Caco-2 (cell line): ENCODE measurements around the gene HIF1A. TPM values are rescaled to one million over a fixed set of nuclear protein-coding genes. Genes with fewer than 3 reads are reported as not detected.

Experiments used
- BruUV-seq: library from RNA; stranded (reverse); fragments of 400-500 nt; replicated peaks from 2 replicates; lab custom pipeline; 2021; lab: Mats Ljungman, UMichigan
- CTCF ChIA-PET: fragments of 300-600 bp; sonication (Branson Sonifier 250); formaldehyde crosslinking; loops from one replicate; lab custom pipeline; 2022; ENCODE audit warnings: antibody characterized with exemption; lab: Charles Lee
- POLR2A ChIA-PET: fragments of 300-600 bp; sonication (Branson Sonifier 250); formaldehyde crosslinking; loops from one replicate; lab custom pipeline; 2022; ENCODE audit warnings: antibody characterized with exemption; lab: Charles Lee
- DNase-seq, 2 experiments: peaks; one replicate each; pipeline versions ENCODE4 v3.0.0 to v3.0.0-alpha.2; 2020 to 2022
- H3K27me3 ChIP-seq: replicated peaks from 2 replicates; pipeline ENCODE4 v1.6.0; 2011; ENCODE audit warnings: low read length; ENCODE audit not compliant: control insufficient read depth, insufficient read depth
- H3K36me3 ChIP-seq: 2 replicates; pipeline ENCODE4 v1.5.1; 2011; ENCODE audit warnings: low read length; ENCODE audit not compliant: control insufficient read depth, insufficient read depth
- H3K4me1 ChIP-seq: fragments of 250-450 bp; sonication (Bioruptor Pico); 2 replicates; pipeline ENCODE4 v1.5.1; 2020; ENCODE audit warnings: mild to moderate bottlenecking
- H3K4me3 ChIP-seq: 2 replicates; pipeline ENCODE4 v1.5.1; 2011; ENCODE audit warnings: low read depth, mild to moderate bottlenecking, control low read depth, low read length
- H3K9me3 ChIP-seq: fragments of 250-450 bp; sonication (Bioruptor Pico); 2 replicates; pipeline ENCODE4 v1.5.1; 2020; ENCODE audit warnings: mild to moderate bottlenecking, moderate library complexity
- H3K27ac Mint-ChIP-seq: one replicate; pipeline ENCODE4 v1.8.0; 2022; ENCODE audit warnings: mixed read lengths; ENCODE audit not compliant: unreplicated experiment
- H3K27me3 Mint-ChIP-seq: one replicate; pipeline ENCODE4 v1.8.0; 2022; ENCODE audit warnings: mixed read lengths; ENCODE audit not compliant: insufficient read depth, unreplicated experiment
- H3K36me3 Mint-ChIP-seq: one replicate; pipeline ENCODE4 v1.8.0; 2022; ENCODE audit warnings: mild to moderate bottlenecking, mixed read lengths; ENCODE audit not compliant: insufficient read depth, unreplicated experiment
- H3K4me1 Mint-ChIP-seq: one replicate; pipeline ENCODE4 v1.8.0; 2022; ENCODE audit warnings: low read depth, mixed read lengths; ENCODE audit not compliant: unreplicated experiment
- H3K4me3 Mint-ChIP-seq: one replicate; pipeline ENCODE4 v1.8.0; 2022; ENCODE audit warnings: mild to moderate bottlenecking, moderate library complexity, mixed read lengths; ENCODE audit not compliant: unreplicated experiment
- H3K9me3 Mint-ChIP-seq: one replicate; pipeline ENCODE4 v1.8.0; 2022; ENCODE audit warnings: mixed read lengths; ENCODE audit not compliant: unreplicated experiment
- intact Hi-C: fragments of 100-400 bp; cut with micrococcal nuclease; formaldehyde crosslinking; loops from one replicate; pipeline ENCODE4 v1.10.0; 2022; ENCODE audit not compliant: unreplicated experiment
- total RNA-seq: library from RNA; stranded (reverse); gene quantifications from 2 replicates; pipeline ENCODE4 v1.2.3, GENCODE V29; 2022
- TF ChIP-seq, protein P1 (sequence below), 2 experiments: fragments of 200-600 bp in 1 of 2; IDR thresholded peaks; 1 replicate in 1 of 2; 2 replicates in 1 of 2; pipeline versions ENCODE4 v1.5.1 to v1.8.0; 2011 to 2022; ENCODE audit warnings: antibody characterized with exemption in 1 of 2, control low read depth in 1 of 2, inconsistent platforms in 1 of 2, low read depth in 1 of 2, low read length in 1 of 2, mild to moderate bottlenecking in 1 of 2, moderate library complexity in 1 of 2; ENCODE audit not compliant: insufficient read depth in 1 of 2, severe bottlenecking in 1 of 2, unreplicated experiment in 1 of 2

The HIF1A gene
- total RNA-seq, 1 experiment from 2014 or later = 127 TPM

GRCh38 chr14:61737915-61738314 is 42.6 kb downstream of the HIF1A start:
- H3K27me3 Mint-ChIP-seq = no peaks in the 10 kb centered on the region
- peaks cover 1% of the 10 kb centered on the region; the same call in 1 of the 2 replicates for H3K36me3 ChIP-seq
- no peak overlapping the region for H3K4me3 ChIP-seq
- no TSS peak for BruUV-seq
- H3K36me3 Mint-ChIP-seq = peaks cover 96% of the 10 kb centered on the region
- no peak for DNase-seq
- H3K4me3 Mint-ChIP-seq = no peak overlapping the region
- H3K9me3 Mint-ChIP-seq = no peaks in the 10 kb centered on the region
- CTCF ChIA-PET = no interaction called here
- POLR2A ChIA-PET = no interaction called here
- no peaks in the 10 kb centered on the region for H3K27me3 ChIP-seq
- no peaks in the 10 kb centered on the region for H3K4me1 Mint-ChIP-seq
- TF ChIP-seq, protein P1, sequence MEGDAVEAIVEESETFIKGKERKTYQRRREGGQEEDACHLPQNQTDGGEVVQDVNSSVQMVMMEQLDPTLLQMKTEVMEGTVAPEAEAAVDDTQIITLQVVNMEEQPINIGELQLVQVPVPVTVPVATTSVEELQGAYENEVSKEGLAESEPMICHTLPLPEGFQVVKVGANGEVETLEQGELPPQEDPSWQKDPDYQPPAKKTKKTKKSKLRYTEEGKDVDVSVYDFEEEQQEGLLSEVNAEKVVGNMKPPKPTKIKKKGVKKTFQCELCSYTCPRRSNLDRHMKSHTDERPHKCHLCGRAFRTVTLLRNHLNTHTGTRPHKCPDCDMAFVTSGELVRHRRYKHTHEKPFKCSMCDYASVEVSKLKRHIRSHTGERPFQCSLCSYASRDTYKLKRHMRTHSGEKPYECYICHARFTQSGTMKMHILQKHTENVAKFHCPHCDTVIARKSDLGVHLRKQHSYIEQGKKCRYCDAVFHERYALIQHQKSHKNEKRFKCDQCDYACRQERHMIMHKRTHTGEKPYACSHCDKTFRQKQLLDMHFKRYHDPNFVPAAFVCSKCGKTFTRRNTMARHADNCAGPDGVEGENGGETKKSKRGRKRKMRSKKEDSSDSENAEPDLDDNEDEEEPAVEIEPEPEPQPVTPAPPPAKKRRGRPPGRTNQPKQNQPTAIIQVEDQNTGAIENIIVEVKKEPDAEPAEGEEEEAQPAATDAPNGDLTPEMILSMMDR (IDR thresholded peaks at IDR 0.05; ENCODE audit: insufficient read depth in 1 of 2, low read depth in 1 of 2, low read length in 1 of 2, severe bottlenecking in 1 of 2, unreplicated experiment in 1 of 2) = no peak
- H3K9me3 ChIP-seq = no peaks in the 10 kb centered on the region
- H3K27ac Mint-ChIP-seq = no peak overlapping the region
- H3K4me1 ChIP-seq = 0 out of 2 replicates have a peak, but pooled peaks cover 5% of the 10 kb centered on the region
- intact Hi-C loops = loop anchor here (10.0 kb wide), 1 partner anchor 443 kb away; no protein-coding TSS in a partner anchor

GRCh38 chr14:61739133-61739532 is 43.8 kb downstream of the HIF1A start:
- no peaks in the 10 kb centered on the region for H3K9me3 Mint-ChIP-seq
- BruUV-seq = no TSS peak
- TF ChIP-seq, protein P1 (IDR thresholded peaks at IDR 0.05; ENCODE audit: insufficient read depth in 1 of 2, low read depth in 1 of 2, low read length in 1 of 2, severe bottlenecking in 1 of 2, unreplicated experiment in 1 of 2) = no peak
- no peaks in the 10 kb centered on the region for H3K9me3 ChIP-seq
- H3K36me3 ChIP-seq = peaks cover 1% of the 10 kb centered on the region; the same call in 1 of the 2 replicates
- no peak for DNase-seq
- no peaks in the 10 kb centered on the region for H3K4me1 Mint-ChIP-seq
- ChIA-PET CTCF (no interaction called here), POLR2A (no interaction called here)
- no peaks in the 10 kb centered on the region for H3K27me3 Mint-ChIP-seq
- intact Hi-C loops = loop anchor here (10.0 kb wide), 1 partner anchor 444 kb away; no protein-coding TSS in a partner anchor
- 0 out of 2 replicates have a peak, but pooled peaks cover 5% of the 10 kb centered on the region for H3K4me1 ChIP-seq
- no peaks in the 10 kb centered on the region for H3K27me3 ChIP-seq
- peaks cover 98% of the 10 kb centered on the region for H3K36me3 Mint-ChIP-seq
- H3K4me3 Mint-ChIP-seq = no peak overlapping the region
- no peak overlapping the region for H3K4me3 ChIP-seq
- H3K27ac Mint-ChIP-seq = no peak overlapping the region

- no peaks in the 10 kb centered on the region for H3K27me3 Mint-ChIP-seq
Observed at GRCh38 chr14:61742371-61742770, 47.1 kb downstream of the HIF1A start.

More at GRCh38 chr14:61742371-61742770, 47.1 kb downstream of the HIF1A start:
- H3K36me3 ChIP-seq = peaks cover 1% of the 10 kb centered on the region; the same call in 1 of the 2 replicates
- H3K36me3 Mint-ChIP-seq = peaks cover 99% of the 10 kb centered on the region
- no peak overlapping the region for H3K4me3 ChIP-seq
- no peak for DNase-seq
- no peaks in the 10 kb centered on the region for H3K4me1 ChIP-seq
- H3K27me3 ChIP-seq = no peaks in the 10 kb centered on the region
- intact Hi-C loops = no loop called here
- H3K9me3 Mint-ChIP-seq = no peaks in the 10 kb centered on the region
- POLR2A ChIA-PET = interaction anchor here (0.6 kb wide), 1 partner anchor 85 kb away, joined by 17 read pairs; no protein-coding TSS in a partner anchor
- CTCF ChIA-PET = no interaction called here
- no peaks in the 10 kb centered on the region for H3K4me1 Mint-ChIP-seq
- H3K4me3 Mint-ChIP-seq = no peak overlapping the region
- H3K9me3 ChIP-seq = no peaks in the 10 kb centered on the region
- TF ChIP-seq, protein P1 (IDR thresholded peaks at IDR 0.05; ENCODE audit: insufficient read depth in 1 of 2, low read depth in 1 of 2, low read length in 1 of 2, severe bottlenecking in 1 of 2, unreplicated experiment in 1 of 2) = no peak
- no TSS peak for BruUV-seq
- no peak overlapping the region for H3K27ac Mint-ChIP-seq
